ENCODE data around the gene VPS4B.

- TF ChIP-seq EZH2 (IDR thresholded peaks at IDR 0.05; ENCODE audit: insufficient read depth, low read length) (no peak), CTCF (IDR thresholded peaks at IDR 0.05; ENCODE audit: insufficient read depth, low read depth, low read length) (no peak)
These were observed 55.0 kb downstream of the VPS4B start, which contains the start of gene KDSR for GRCh38 chr18:63367053-63367953.

All from astrocyte (in vitro differentiated cells and primary cell).